Measurements from ENCODE around the gene OR10T2. TPM values are rescaled to one million over a fixed set of nuclear protein-coding genes. Genes with fewer than 3 reads are reported as not detected.

Gene OR10T2, protein sequence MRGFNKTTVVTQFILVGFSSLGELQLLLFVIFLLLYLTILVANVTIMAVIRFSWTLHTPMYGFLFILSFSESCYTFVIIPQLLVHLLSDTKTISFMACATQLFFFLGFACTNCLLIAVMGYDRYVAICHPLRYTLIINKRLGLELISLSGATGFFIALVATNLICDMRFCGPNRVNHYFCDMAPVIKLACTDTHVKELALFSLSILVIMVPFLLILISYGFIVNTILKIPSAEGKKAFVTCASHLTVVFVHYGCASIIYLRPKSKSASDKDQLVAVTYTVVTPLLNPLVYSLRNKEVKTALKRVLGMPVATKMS
- not detected in 2 replicates for polyA plus RNA-seq

DNA sequence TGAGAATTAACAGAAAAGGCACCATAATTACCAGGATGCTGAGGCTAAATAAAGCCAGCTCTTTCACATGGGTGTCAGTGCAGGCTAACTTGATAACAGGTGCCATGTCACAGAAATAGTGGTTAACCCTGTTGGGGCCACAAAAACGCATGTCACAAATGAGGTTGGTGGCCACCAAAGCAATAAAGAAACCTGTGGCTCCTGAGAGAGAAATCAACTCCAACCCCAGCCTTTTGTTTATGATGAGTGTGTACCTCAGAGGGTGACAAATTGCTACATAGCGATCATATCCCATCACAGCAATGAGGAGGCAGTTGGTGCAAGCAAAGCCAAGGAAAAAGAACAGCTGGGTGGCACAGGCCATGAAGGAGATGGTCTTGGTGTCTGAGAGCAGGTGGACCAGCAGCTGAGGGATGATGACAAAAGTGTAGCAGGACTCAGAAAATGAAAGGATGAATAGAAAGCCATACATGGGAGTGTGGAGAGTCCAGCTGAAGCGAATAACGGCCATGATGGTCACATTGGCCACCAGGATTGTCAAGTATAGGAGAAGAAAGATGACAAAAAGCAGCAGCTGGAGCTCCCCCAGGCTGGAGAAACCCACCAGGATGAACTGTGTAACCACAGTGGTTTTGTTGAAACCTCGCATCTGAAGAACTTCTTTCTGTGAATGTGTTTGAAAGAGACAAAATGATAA, at the start of gene OR10T2:
Gene OR10T2, minus strand, starts transcription at position 649 of the 697 bp plus-strand sequence. Its CDS starts 0 bp downstream, at position 649.

DNA sequence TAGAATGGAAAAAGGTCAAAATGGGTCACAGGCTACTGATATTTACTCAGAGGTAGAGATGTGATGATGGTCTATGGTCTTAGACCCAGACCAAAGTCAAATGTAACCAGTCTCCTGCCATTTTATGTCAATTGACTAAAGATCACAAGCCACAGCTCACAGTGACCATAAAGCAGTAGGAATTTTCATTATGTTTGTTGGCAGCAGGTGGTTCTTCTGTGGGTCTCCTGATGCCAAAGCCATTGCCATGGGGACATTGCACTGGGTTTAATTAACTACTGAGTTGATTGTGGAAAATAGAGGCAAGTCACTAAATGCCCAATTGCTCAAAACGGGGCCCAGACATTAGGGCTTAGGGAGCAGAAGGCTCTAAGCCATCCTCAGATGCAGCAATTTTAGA, 26.9 kb upstream of the OR10T2 start, which contains the start of gene OR10K2:
Gene OR10K2, minus strand, starts transcription at position 101 of the 400 bp plus-strand sequence. CDS start 5,371 bp downstream, outside the sequence.

DNA sequence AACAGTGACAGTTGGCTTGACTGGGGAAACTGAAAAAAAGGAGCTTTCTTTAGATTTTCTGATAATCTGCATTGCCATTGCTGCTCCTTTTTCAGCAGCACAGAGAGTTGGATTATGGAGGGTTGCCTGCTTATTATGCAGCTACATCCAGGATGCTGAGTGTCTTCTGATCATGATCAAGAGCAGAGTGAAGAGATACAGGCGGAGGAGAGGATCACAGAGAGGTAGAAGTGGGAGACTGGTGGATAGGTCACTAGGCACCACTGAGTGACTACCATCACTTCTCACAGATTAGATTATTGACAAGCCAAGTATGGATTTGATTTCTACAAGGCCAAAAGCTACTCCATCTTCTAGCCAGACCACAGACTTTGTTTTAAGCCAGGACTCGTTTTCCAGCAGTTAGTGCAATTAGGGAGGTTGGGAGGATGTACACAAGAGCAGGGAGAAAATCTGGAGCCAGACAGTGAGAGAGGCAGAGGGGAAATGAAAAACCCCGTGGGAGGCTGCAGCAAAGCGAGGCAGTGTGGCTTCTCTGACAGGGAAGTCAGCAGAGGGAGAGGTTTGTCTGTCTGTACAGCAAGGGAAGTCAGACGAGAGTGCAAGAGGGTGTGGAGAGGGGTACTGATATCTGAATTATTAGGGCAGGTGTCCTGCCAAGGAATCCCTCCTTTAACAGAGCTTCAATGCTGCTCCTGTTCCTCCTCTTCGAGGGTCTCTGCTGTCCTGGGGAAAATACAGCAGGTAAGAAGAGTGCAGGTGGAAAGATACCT, 45.8 kb downstream of the OR10T2 start, which contains the start of gene CD1E:
Gene CD1E, plus strand, starts transcription at position 592 of the 773 bp plus-strand sequence. Its CDS starts 95 bp downstream, at position 687.

Other genes starting within 250 kb of the OR10T2 start
- 0.39 TPM in 1 of 2 replicates, not detected in the other for gene CD1D, start 218.6 kb downstream of the OR10T2 start, polyA plus RNA-seq
- gene CD1A, start 145.0 kb downstream of the OR10T2 start, polyA plus RNA-seq = not detected in 2 replicates
- not detected in 2 replicates for gene CD1C, start 109.5 kb downstream of the OR10T2 start, polyA plus RNA-seq
- not detected in 2 replicates for gene CD1B, start 67.9 kb downstream of the OR10T2 start, polyA plus RNA-seq
- gene CD1E, start 45.6 kb downstream of the OR10T2 start, polyA plus RNA-seq = not detected in 2 replicates
- not detected in 2 replicates for gene OR10K2, start 26.8 kb upstream of the OR10T2 start, polyA plus RNA-seq
- not detected in 2 replicates for gene OR10K1, start 62.4 kb upstream of the OR10T2 start, polyA plus RNA-seq
- not detected in 2 replicates for gene OR10R2, start 72.8 kb upstream of the OR10T2 start, polyA plus RNA-seq
- not detected in 2 replicates for gene OR6Y1, start 154.9 kb upstream of the OR10T2 start, polyA plus RNA-seq
- gene OR6P1, start 171.1 kb upstream of the OR10T2 start, polyA plus RNA-seq = not detected in 2 replicates
- not detected in 2 replicates for gene OR10X1, start 180.4 kb upstream of the OR10T2 start, polyA plus RNA-seq
- not detected in 2 replicates for gene OR10Z1, start 205.8 kb upstream of the OR10T2 start, polyA plus RNA-seq

All from Purkinje cell (primary cell).